Upper lobe of left lung (tissue), 6 donors: ENCODE measurements around the gene MTMR2. TPM values are rescaled to one million over a fixed set of nuclear protein-coding genes. Genes with fewer than 3 reads are reported as not detected.

ENCODE experiments used
- ATAC-seq, 2 donors: fragments of 200-7000 bp; cut with Tn5 transposase; one replicate each; pipeline ENCODE4 v1.9.1; 2022; ENCODE audit warnings: mild to moderate bottlenecking in 2 of 2, moderate library complexity in 2 of 2; ENCODE audit not compliant: low FRiP score in 2 of 2
- DNase-seq, 2 donors: peaks; one replicate each; pipeline ENCODE4 v3.0.0-alpha.2; 2019 to 2020
- H3K27ac ChIP-seq, 4 donors: fragments of 200-600 bp; sonication (generic); one replicate each; pipeline ENCODE4 v1.5.1; 2016 to 2019
- H3K27me3 ChIP-seq, 4 donors: fragments of 200-600 bp; sonication (generic); one replicate each; pipeline ENCODE4 v1.5.1; 2017 to 2019
- H3K36me3 ChIP-seq, 4 donors: fragments of 200-600 bp; sonication (generic); one replicate each; pipeline ENCODE4 v1.5.1; 2016 to 2019
- H3K4me1 ChIP-seq, 4 donors: fragments of 200-600 bp; sonication (generic); one replicate each; pipeline ENCODE4 v1.5.1; 2018 to 2019
- H3K4me3 ChIP-seq, 4 donors: fragments of 200-600 bp; sonication (generic); one replicate each; pipeline ENCODE4 v1.5.1; 2017 to 2019; ENCODE audit warnings: mild to moderate bottlenecking in 2 of 4, moderate library complexity in 1 of 4
- H3K9me3 ChIP-seq, 4 donors: fragments of 200-600 bp; sonication (generic); one replicate each; pipeline ENCODE4 v1.5.1; 2018 to 2019
- CTCF ChIP-seq, 6 experiments: fragments of 450-650 bp in 4 of 6; fragments of 200-600 bp in 2 of 6; sonication (generic) in 2 of 6; IDR thresholded peaks; one replicate each; pipeline ENCODE4 v1.5.1; 2016 to 2019; ENCODE audit warnings: antibody characterized with exemption in 6 of 6
- EP300 ChIP-seq, 4 donors: sonication (generic); formaldehyde crosslinking; IDR thresholded peaks; one replicate each; pipeline ENCODE4 v1.5.1; 2017; ENCODE audit warnings: antibody characterized with exemption in 4 of 4, control low read depth in 2 of 4
- POLR2A ChIP-seq, 4 donors: fragments of 450-650 bp; IDR thresholded peaks; one replicate each; pipeline ENCODE4 v1.5.1; 2016 to 2017; ENCODE audit warnings: antibody characterized with exemption in 4 of 4, mild to moderate bottlenecking in 2 of 4
- POLR2AphosphoS5 ChIP-seq, 2 donors: sonication (generic); formaldehyde crosslinking; IDR thresholded peaks; one replicate each; pipeline ENCODE4 v1.5.1; 2017; ENCODE audit warnings: antibody characterized with exemption in 2 of 2
- WGBS, 2 donors: methylation state at CpG; one replicate each; pipeline ENCODE4 v1.1.5; 2017 to 2018; 5-methylcytosine and 5-hydroxymethylcytosine counted together
- total RNA-seq, 6 donors: library from RNA; depleted of rRNA in 4 of 6; stranded (reverse); fragments of >200 nt in 4 of 6; gene quantifications; one replicate each; pipeline versions ENCODE4 v1.1.0 to v1.2.1, GENCODE V29; 2016 to 2021
- donor health status: DM: no; HTN: no; CAD: no; lungs with moderate emphysema.
- donor health status: DM: no; HTN: yes; CAD: no; lungs with severe emphysema.

MTMR2 gene
- total RNA-seq, 6 donors from 2014 or later: 6.3 to 32.5 (median 25.0) TPM

GRCh38 chr11:95790933-95791708 is 132.8 kb downstream of the MTMR2 start:
- H3K36me3 ChIP-seq: peaks cover 0 to 14% (median under 1%) of the 10 kb centered on the region in 4 donors
- DNase-seq (peak in 1 of 2 donors; percentile 90), ATAC-seq (peak; percentile 5 to 54)
- no peaks in the 10 kb centered on the region for H3K27me3 ChIP-seq
- WGBS, 2 donors: 4% methylated on average over 21 to 29 of the region's 29 CpGs
- H3K4me1 ChIP-seq: peaks cover 20 to 31% (median 24%) of the 10 kb centered on the region in 4 donors
- H3K4me3 ChIP-seq: peak overlapping the region; percentile 72 to 94 (median 74)
- TF ChIP-seq POLR2A (IDR thresholded peaks at IDR 0.05) (no peak), EP300 (IDR thresholded peaks at IDR 0.05) (no peak), POLR2AphosphoS5 (IDR thresholded peaks at IDR 0.05) (peak in 1 of 2 donors; percentile 58), CTCF (IDR thresholded peaks at IDR 0.05) (no peak)
- peak overlapping the region; percentile 97 to 100 (median 98) for H3K27ac ChIP-seq
- no peaks in the 10 kb centered on the region for H3K9me3 ChIP-seq

- Histone ChIP-seq H3K4me3 (peak within 1 kb of the TSS; percentile 72 to 94 (median 74)), H3K27me3 (no peaks in the 10 kb centered on the region), H3K4me1 (peaks cover 20 to 31% (median 24%) of the 10 kb centered on the region in 4 donors), H3K36me3 (peaks cover 4 to 22% (median 7%) of the 10 kb centered on the region in 4 donors), H3K27ac (peak within 1 kb of the TSS; percentile 97 to 100 (median 98)), H3K9me3 (no peaks in the 10 kb centered on the region)
- TF ChIP-seq POLR2AphosphoS5 (IDR thresholded peaks at IDR 0.05) (peak in 1 of 2 donors; percentile 72), CTCF (IDR thresholded peaks at IDR 0.05) (peak in 2 of 6 experiments; percentile 8 to 14), EP300 (IDR thresholded peaks at IDR 0.05) (no peak), POLR2A (IDR thresholded peaks at IDR 0.05) (peak in 3 of 4 donors; percentile 56 to 80 (median 72))
- ATAC-seq (peak; percentile 94 to 96), DNase-seq (peak; percentile 89 to 98)
- WGBS, 2 donors: 0 to 1% methylated on average over 29 to 49 of the region's 55 CpGs
These were observed 133.6 kb downstream of the MTMR2 start, which contains the start of gene CEP57 for GRCh38 chr11:95790123-95790932. Gene CEP57 (plus strand): TSS chr11:95790498. CDS start chr11:95790699, 201 bp downstream.

- Histone ChIP-seq H3K36me3 (peaks cover 5 to 29% (median 10%) of the 10 kb centered on the region in 4 donors), H3K4me3 (peak within 1 kb of the TSS; percentile 72 to 94 (median 74)), H3K27ac (peak within 1 kb of the TSS; percentile 97 to 100 (median 98)), H3K4me1 (peaks cover 20 to 31% (median 24%) of the 10 kb centered on the region in 4 donors), H3K9me3 (no peaks in the 10 kb centered on the region), H3K27me3 (no peaks in the 10 kb centered on the region)
- ATAC-seq: peak; percentile 95 to 97
- TF ChIP-seq POLR2AphosphoS5 (IDR thresholded peaks at IDR 0.05): peak; percentile 96 to 99
- peak in 3 of 4 donors; percentile 75 to 96 (median 89) for TF ChIP-seq POLR2A (IDR thresholded peaks at IDR 0.05)
- peak in 2 of 6 experiments; percentile 9 to 12 for TF ChIP-seq CTCF (IDR thresholded peaks at IDR 0.05)
- peak in 1 of 4 donors; percentile 61 for TF ChIP-seq EP300 (IDR thresholded peaks at IDR 0.05)
- peak; percentile 97 for DNase-seq
- WGBS, 2 donors: 0% methylated on average over 25 to 30 of the region's 62 CpGs
These were observed 134.3 kb downstream of the MTMR2 start, which contains the start of gene FAM76B for GRCh38 chr11:95789506-95790122. Gene FAM76B (minus strand): TSS chr11:95789782. CDS start chr11:95789478, 304 bp downstream.

- WGBS, 2 donors: 2% methylated on average over 12 to 14 of the region's 34 CpGs
- H3K27me3 ChIP-seq: no peaks in the 10 kb centered on the region
- peaks cover 5 to 35% (median 15%) of the 10 kb centered on the region in 4 donors for H3K36me3 ChIP-seq
- no peaks in the 10 kb centered on the region for H3K9me3 ChIP-seq
- H3K4me1 ChIP-seq: peaks cover 20 to 31% (median 24%) of the 10 kb centered on the region in 4 donors
- no peak for ATAC-seq
- peak overlapping the region; percentile 97 to 100 (median 98) for H3K27ac ChIP-seq
- H3K4me3 ChIP-seq: peak overlapping the region; percentile 69 to 74 (median 72)
- no peak for TF ChIP-seq POLR2A (IDR thresholded peaks at IDR 0.05)
- TF ChIP-seq EP300 (IDR thresholded peaks at IDR 0.05): no peak
- TF ChIP-seq CTCF (IDR thresholded peaks at IDR 0.05): peak in 1 of 6 experiments; percentile 27
- peak in 1 of 2 donors; percentile 26 for DNase-seq
These were observed 134.9 kb downstream of the MTMR2 start for GRCh38 chr11:95788921-95789505.
